ENCODE data around the gene ANOS1. TPM values are rescaled to one million over a fixed set of nuclear protein-coding genes. Genes with fewer than 3 reads are reported as not detected.

ANOS1 gene
- total and polyA plus RNA-seq, 2 donors (not counting 3 experiments of a cell fraction or from before 2014, with no cell fraction given) = 0.55 to 0.87 TPM

- dilution Hi-C loops (cut with MboI; ENCODE audit: extremely low pct_ligation_motif_present, low sequenced_read_pairs) = no loop called here
- Histone ChIP-seq H3K27me3 (ENCODE audit: control insufficient read depth in 2 of 2, insufficient read depth in 2 of 2, low read length in 2 of 2) (no peaks in the 10 kb centered on the region), H3K9ac (replicated peaks; ENCODE audit: extremely low read depth, insufficient read depth, low read length) (no peak overlapping the region), H3K9me3 (replicated peaks; ENCODE audit: control insufficient read depth, insufficient read depth, low read length) (no peaks in the 10 kb centered on the region), H4K20me1 (replicated peaks; ENCODE audit: control insufficient read depth, extremely low read depth, insufficient read depth, low read length) (no peaks in the 10 kb centered on the region), H2AFZ (ENCODE audit: low read depth, low read length) (no peak overlapping the region), H3K36me3 (ENCODE audit: control insufficient read depth in 2 of 2, extremely low read depth in 1 of 2, insufficient read depth in 2 of 2, low read length in 2 of 2) (no peaks in the 10 kb centered on the region), H3K79me2 (ENCODE audit: control insufficient read depth, insufficient read depth, low read length) (no peaks in the 10 kb centered on the region), H3K4me1 (ENCODE audit: control insufficient read depth, extremely low read depth, insufficient read depth, low read length) (peaks cover 15% of the 10 kb centered on the region), H3K9me1 (replicated peaks; ENCODE audit: control insufficient read depth, extremely low read depth, insufficient read depth, low read length) (no peaks in the 10 kb centered on the region), H3K4me3 (replicated peaks in 1 of 3; ENCODE audit: insufficient read depth in 1 of 3, low read depth in 1 of 3, low read length in 3 of 3) (no peak overlapping the region), H3K4me2 (ENCODE audit: insufficient read depth, low read length) (no peak overlapping the region), H3K27ac (ENCODE audit: insufficient read depth, low read depth, low read length) (no peak overlapping the region)
- intact Hi-C loops (cut with micrococcal nuclease) = no loop called here
- BruUV-seq (replicated peaks) = no TSS peak
- FAIRE-seq (no peak), DNase-seq (ENCODE audit: low read depth, low spot score) (no peak)
- POLR2A ChIA-PET = no interaction called here
- TF ChIP-seq FOS (IDR thresholded peaks at IDR 0.05; ENCODE audit: borderline replicate concordance, insufficient read depth, low read length) = no peak
- no peak for TF ChIP-seq POLR2A (IDR thresholded peaks at IDR 0.05; ENCODE audit: low read depth, low read length)
- no peak for TF ChIP-seq EZH2 (IDR thresholded peaks at IDR 0.05; ENCODE audit: borderline replicate concordance, low read depth, low read length, severe bottlenecking)
- TF ChIP-seq GATA2 (IDR thresholded peaks at IDR 0.05; ENCODE audit: insufficient read depth, insufficient read length, low read depth, low read length) = no peak
- no peak for TF ChIP-seq JUN (IDR thresholded peaks at IDR 0.05; ENCODE audit: borderline replicate concordance, insufficient read depth, insufficient read length, low read depth)
- TF ChIP-seq MAX (IDR thresholded peaks at IDR 0.05; ENCODE audit: insufficient read depth, insufficient read length) = no peak
- no peak for TF ChIP-seq POLR2AphosphoS5 (IDR thresholded peaks at IDR 0.05; ENCODE audit: insufficient read depth, low read depth, low read length)
- no peak for TF ChIP-seq CTCF (IDR thresholded peaks at IDR 0.05; ENCODE audit: extremely low read depth in 1 of 2, insufficient read depth in 1 of 2, low read depth in 1 of 2, low read length in 2 of 2)
- CTCF ChIA-PET = no interaction called here
Observed at GRCh38 chrX:8688776-8689175, 43.2 kb downstream of the ANOS1 start.

Data from endothelial cell of umbilical vein (primary cell).